Glomerular visceral epithelial cell (primary cell): ENCODE measurements around the gene DTX2.
"Not testable (repeated sequence)": the region's sequence is repeated elsewhere in the genome, so short reads cannot be mapped to it uniquely, and the experiment has no call there.

Experiments
- DNase-seq: peaks from one replicate; pipeline ENCODE4 v3.0.0-alpha.2; 2016; ENCODE audit errors: extremely low spot score

Gene DTX2

DNA sequence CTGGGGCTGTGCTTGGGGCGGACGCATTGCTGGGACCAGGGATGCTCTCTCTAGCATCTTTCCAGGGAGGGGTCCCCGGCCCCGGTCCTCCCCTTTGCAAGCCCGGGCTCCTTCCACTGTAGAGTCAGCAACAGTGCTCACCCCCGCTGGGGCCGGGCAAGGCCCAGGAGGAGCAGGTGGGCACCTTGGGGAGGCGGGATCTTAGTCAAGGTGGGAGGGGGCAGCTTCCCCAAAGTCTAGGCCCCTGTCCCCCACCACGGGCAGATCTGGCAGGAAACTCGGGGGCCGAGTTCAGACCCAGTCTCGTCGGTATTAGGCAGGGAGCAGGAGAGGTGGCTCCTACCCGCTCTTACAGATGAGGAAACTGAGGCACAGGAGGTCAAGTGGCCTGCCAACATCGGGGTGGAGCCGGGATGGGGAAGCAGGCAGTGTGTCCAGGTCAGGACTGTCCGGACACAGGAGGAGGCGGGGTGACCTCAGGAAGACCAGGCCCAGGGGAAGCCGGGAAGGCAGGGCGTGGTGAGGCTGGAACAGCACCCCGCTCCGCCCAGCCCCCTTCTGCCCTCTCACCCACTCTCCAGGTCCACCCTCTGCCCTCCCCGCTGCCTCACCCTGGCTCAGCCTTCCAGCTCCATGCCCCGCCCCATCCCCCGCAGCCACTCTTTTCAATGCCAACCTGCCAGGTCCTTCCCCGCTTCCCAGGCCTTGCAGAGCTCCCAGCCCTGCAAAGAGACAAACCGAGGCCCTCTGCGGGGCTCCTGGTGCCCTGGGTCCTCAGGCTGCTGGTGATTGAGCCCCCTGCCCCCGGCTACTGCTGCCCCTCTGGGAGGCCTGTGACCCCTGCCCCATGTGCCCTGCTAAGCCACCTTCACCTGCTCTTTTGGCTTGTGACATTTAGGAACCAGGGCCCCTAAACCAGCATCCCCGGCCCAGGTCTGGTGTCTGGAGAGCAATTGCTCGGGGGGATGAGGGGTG is 50.7 kb downstream of the DTX2 start:
- not testable (repeated sequence) for DNase-seq

DNA sequence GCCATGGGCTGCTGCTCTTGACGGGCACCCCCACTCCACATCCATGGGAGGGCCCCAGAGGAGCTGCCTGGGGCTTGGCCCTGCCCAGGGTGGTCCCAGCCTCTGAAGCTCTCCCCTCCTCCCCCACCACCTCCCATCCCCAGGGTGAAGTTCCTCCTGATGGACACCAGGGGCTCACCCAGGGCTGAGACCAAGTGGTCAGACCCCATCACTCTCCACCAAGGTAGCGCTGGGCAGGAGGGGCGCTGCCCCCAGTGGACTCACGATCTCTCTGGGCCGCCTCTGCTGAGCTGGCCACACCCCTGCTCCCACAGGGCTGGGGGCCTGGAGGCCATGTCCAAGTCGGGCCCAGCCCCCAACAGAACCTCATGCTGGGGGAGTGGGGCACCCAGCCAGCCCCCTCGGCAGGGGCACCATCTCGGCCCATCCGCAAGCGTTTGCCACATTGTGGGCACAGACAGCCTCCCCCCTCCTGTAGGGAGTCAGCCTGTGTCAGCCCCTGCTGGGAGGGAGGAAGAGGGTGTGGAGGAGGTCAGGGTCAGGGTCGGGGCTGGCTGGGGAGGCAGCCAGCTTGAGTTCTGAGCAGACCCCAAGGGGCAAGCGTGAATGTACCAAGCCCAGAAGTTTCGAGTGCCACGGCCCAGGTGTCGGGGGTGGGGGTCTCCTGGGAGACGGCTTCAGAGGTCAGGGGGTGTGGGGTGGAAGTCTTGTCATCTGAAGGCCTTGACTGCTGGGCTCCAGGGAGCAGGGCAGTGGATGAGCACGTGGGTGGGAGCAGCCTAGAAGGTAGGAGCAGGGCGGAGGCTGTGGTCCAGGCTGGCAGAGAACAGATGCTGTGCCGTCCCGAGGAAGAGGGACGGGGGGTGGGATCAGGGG is 51.7 kb downstream of the DTX2 start:
- DNase-seq, result no peak

DNA sequence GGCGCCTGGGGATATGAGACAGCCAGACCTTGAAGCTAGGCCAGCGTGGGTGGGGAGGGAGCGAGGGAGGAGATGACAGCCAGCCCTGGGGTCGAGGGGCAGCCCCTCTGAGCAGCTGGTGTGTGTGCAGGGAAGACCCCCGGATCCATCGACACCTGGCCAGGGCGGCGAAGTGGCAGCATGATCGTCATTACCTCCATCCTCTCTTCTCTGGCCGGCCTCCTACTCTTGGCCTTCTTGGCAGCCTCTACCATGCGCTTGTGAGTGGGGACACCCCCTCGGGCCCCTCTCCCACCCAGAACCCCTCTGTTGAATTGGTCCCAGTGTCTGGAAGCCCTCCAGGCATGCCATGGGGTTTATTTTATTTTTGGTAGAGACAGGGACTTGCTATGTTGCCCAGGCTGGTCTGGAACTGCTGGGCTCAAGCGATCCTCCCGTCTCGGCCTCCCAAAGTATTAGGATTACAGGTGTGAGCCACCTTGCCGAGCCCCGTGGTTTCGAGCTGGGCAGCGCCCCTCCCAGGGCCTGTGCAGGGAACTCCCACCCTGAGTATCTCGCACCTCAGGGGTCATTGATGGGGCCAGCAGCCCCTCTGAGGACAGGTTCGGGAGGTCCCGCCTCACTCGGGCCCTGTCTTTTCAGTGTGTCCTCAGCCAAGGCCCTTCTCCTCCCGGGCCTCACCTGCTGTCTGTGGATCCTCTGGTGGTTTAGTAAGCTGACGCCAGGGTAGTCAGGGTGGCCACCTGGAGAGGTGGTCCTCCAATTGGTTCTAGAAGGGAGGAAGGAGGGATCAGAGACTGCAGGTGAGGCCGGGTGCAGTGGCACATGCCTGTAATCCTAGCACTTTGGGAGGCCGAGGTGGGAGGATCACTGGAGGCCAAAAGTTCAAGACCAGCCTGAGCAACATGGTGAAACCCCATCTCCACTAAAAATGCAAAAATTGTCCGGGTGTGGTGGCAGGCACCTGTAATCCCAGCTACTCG is 52.6 kb downstream of the DTX2 start:
- no peak for DNase-seq

DNA sequence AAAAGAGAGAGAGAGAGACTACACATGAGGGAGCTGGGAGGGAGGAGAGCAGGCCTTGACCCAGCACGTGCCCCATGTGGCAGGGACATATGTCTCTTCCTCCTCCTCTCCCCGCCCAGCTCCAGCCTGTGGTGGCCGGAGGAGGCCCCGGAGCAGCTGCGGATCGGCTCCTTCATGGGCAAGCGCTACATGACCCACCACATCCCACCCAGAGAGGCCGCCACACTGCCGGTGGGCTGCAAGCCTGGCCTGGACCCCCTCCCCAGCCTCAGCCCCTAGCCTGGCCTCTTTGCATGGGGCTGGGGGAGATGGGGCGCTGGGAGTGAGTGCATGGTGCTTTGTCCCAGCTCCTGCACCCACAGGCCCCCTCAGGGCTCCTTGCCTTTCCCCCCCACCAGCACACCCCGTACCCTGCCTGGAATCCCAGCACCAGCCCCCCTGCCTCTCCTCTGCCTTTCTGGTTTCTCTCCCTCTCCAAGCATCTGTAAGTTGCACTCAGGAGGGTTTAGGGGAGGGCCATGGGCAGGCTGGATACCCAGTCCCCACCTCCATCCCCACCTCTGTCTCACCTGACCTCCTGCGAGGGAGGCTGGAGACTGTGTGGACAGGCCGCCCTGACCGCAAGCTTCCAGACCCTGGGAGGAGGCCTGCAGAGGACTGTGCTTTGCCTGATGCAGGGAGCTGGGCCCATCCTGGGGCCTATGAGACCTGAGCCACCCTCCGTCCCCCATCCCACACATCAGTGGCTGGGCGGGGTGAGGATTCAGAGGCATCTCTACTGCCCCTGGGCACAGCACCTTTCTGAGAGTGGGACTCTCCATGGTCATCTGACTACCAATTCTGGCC is 53.6 kb downstream of the DTX2 start:
- no peak for DNase-seq

DNA sequence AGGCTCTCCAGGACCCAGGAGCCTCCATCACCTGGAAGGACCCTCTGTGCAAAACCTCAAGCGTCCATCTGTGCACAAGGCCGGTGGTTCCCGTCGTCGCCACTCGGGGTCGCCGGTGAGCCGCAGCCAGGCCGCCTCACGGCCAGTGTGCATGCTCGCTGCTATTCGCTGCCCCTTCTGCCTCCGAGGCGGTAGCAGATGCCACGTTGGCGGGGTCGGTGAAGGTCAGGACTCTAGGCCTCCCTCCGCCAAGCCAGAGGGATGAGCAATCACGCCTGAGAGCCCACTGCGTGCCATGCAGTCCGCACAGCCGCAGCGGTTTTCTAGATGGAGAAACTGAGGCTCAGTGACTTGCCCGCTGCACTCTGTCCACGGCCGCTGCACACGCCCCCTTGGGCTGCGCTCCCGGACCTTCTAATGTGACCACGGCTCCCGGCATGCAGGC is 54.5 kb downstream of the DTX2 start:
- DNase-seq, result peak; percentile 36

DNA sequence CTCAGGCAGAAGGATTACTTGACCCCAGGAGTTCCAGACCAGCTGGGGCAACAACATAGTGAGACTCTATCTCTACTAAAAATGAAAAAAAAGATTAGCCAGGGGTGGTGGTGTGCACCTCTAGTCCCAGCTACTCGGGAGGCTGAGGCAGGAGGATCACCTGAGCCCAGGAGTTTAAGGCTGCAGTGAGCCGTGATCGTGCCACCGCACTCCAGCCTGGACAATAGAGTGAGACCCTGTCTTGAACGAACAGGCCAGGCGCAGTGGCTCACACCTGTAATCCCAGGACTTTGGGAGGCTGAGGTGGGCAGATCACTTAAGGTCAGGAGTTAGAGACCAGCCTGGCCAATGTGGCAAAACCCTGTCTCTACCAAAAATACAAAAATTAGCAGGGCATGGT is 55.4 kb downstream of the DTX2 start:
- DNase-seq, result not testable (repeated sequence)

DNA sequence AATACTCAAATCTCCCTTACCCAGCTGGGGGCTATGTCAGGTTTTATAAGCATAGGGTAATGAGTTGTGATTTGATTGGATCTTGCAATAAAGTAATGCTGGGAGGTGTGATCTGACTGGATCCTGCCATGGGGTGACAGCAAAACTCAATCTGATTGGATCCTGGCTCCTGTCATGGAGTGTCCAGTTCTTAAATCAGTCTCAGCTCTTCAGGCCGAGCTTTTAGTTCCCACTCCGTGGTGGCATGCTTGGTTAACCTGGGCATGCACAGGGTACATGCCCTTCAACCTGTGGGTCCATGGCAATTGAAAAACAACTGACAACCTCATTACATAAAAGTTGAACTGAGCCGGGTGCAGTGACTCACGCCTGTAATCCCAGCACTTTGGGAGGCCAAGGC is 64.7 kb downstream of the DTX2 start:
- DNase-seq, result not testable (repeated sequence)

DNA sequence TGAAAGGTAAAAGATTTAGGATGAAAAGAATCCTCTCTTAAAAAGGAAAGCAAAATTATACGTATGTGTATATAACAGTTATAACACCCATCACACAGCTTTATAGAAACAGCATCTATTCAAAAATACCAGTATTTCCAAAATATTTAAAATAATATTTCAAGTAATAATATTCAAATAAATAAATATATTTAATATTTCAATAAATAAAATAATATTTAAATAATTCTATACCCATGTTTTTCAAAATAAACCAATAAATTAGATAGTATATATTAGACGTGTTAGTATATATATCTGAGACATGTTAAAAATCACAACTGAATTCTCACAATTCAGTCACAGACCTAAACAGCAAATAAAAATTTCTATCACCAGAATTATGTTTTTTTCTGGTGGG is 70.1 kb downstream of the DTX2 start:
- DNase-seq, result not testable (repeated sequence)

DNA sequence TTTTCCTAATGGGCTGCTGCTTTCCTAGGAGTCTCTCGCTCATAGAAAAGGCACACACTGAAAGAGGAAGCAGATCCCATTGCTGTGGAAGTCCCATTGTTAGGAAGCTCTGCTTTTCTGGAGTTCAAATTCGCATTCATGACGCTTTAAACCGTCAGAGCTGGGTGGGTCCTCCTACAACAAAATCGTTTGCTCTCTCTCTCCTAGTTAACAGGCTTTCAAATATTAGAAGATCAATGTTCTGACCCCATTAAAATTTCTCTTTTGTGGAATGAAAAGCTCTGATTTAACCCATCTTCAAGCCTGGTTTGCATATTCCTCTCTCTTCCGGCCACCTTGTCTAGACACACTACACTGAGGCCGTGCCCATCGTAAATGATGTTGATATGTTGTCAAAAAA is 81.7 kb downstream of the DTX2 start, which contains the start of gene SPDYE16:
Gene SPDYE16, minus strand, starts transcription at position 101 of the 400 bp plus-strand sequence. CDS start 1,838 bp downstream, outside the sequence.
- DNase-seq, result not testable (repeated sequence)

DNA sequence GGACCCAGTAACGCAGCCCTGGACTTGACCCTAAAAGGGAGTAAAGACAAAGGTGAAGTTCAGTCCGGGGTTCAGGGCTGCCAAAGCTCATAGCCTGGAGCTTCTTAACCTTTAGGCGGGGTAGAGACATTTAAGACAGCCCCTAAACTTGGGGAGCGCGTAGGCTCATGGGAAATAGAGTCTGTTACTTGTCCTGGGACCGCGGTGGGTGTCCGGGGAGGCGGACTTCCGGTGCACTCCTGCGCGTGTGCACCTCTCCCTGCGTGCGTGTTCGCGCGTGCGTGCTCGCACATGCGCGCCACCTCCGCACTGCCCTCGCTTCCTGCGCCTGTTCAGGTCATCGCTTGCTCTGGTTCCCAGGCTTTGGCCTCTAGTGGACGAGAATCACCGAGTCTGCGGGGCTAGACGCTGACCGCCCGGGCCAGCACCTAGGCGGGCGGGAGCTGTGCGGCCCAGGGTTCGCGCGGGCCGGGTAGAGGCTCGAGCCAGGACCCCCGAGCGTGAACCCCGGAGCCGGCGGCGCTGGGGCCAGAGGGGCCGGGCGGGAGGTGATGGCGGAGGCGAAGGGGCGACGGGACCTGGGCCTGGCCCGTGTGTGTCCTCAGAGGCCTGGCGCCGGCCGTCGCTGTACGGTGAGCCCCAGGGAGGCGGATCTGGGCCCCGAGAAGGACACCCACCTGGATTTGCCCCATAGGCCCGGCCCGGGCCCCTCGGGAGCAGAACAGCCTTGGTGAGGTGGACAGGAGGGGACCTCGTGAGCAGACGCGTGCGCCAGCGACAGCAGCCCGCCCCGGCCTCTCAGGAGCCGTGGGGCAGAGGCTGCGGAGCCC is 87.7 kb downstream of the DTX2 start:
- DNase-seq, result peak; percentile 87

DNA sequence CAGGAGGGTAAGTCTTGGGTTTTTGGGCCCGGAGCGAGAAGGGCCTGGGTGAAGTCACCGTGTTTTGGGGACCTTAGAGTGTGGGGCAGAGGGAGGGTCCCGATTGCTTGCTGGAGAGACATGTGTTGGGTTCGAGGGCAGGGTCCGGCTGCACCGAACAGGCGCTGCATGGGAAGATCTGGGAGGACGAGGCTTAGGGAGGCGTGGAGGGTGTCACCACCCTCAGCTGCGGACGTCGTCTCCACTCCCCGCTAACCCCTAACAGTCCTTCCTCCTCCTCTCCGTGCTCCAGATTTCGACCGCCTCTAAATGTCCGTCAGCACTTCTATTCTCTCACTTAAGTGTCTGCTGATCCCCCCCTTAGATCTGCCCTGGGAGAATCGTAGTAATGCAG is 88.3 kb downstream of the DTX2 start:
- DNase-seq, result peak; percentile 1

DNA sequence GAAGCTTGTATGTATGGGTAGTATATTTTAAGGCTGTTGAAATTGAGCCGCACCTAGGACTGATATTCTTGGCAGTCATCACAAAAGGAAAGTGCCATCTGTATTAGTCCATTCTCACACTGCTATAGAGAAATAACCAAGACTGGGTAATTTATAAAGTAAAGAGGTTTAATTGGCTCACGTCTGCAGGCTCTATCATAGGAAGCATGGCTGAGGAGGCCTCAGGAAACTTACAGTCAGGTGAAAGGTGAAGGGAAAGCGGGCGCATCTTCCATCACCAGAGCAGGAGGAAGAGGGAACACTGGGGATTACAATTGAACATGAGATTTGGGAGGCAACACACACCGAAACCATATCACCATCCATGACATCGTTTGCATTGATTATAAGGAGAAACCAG is 90.5 kb downstream of the DTX2 start:
- DNase-seq, result not testable (repeated sequence)
